GM12878 (cell line): ENCODE results near the gene SLC25A39. TPM values are rescaled to one million over a fixed set of nuclear protein-coding genes. Genes with fewer than 3 reads are reported as not detected.

Source experiments
- EZH2 ChIP-seq: IDR thresholded peaks from 2 replicates; pipeline ENCODE4 v1.6.1; 2012; ENCODE audit warnings: low read depth, mild to moderate bottlenecking, control low read depth, inconsistent platforms, low read length, borderline replicate concordance; ENCODE audit not compliant: control insufficient read depth
- HSF1 ChIP-seq: fragments of 150-350 bp; IDR thresholded peaks from 2 replicates; pipeline ENCODE4 v1.6.1; 2014; ENCODE audit warnings: mild to moderate bottlenecking, low read depth, low read length
- IKZF1 ChIP-seq: fragments of 450-650 bp; conservative IDR thresholded peaks from 2 replicates; pipeline ENCODE4 v1.6.1; 2017; ENCODE audit warnings: antibody characterized with exemption, mild to moderate bottlenecking
- JUNB ChIP-seq: IDR thresholded peaks from 2 replicates; pipeline ENCODE4 v1.6.1; 2016; ENCODE audit warnings: antibody characterized with exemption, mild to moderate bottlenecking
- NFYA ChIP-seq: IDR thresholded peaks from 2 replicates; pipeline ENCODE4 v1.6.1; 2011; ENCODE audit warnings: low read depth, mild to moderate bottlenecking, low read length, improper control_type of control experiment, borderline replicate concordance
- POLR2AphosphoS5 ChIP-seq: IDR thresholded peaks from 2 replicates; pipeline ENCODE4 v1.6.1; 2011; ENCODE audit warnings: mild to moderate bottlenecking, low read length, inconsistent platforms
- RB1 ChIP-seq: fragments of 450-650 bp; formaldehyde crosslinking; IDR thresholded peaks from 2 replicates; pipeline ENCODE4 v1.6.1; 2017; ENCODE audit warnings: mild to moderate bottlenecking, borderline replicate concordance
- RUNX3 ChIP-seq: IDR thresholded peaks from 2 replicates; pipeline ENCODE4 v1.6.1; 2012; ENCODE audit warnings: low read length, inconsistent platforms
- SMC3 ChIP-seq: IDR thresholded peaks from 2 replicates; pipeline ENCODE4 v1.6.1; 2011; ENCODE audit warnings: low read length, improper control_type of control experiment, borderline replicate concordance
- SRF ChIP-seq, 2 experiments: IDR thresholded peaks; 2 replicates each; pipeline ENCODE4 v1.6.1; 2011; ENCODE audit warnings: low read depth in 2 of 2, low read length in 2 of 2, mild to moderate bottlenecking in 1 of 2, moderate library complexity in 1 of 2
- ZBTB40 ChIP-seq: fragments of 450-650 bp; IDR thresholded peaks from 2 replicates; pipeline ENCODE4 v1.6.1; 2016; ENCODE audit warnings: mild to moderate bottlenecking, moderate library complexity, borderline replicate concordance
- ZNF687 ChIP-seq: fragments of 450-650 bp; IDR thresholded peaks from 2 replicates; pipeline ENCODE4 v1.6.1; 2017; ENCODE audit warnings: mild to moderate bottlenecking, moderate library complexity
- ZZZ3 ChIP-seq: IDR thresholded peaks from 2 replicates; pipeline ENCODE4 v1.6.1; 2011; ENCODE audit warnings: low read depth; ENCODE audit not compliant: control insufficient read depth, insufficient read length
- polyA plus RNA-seq, 11 experiments: library from polyadenylated mRNA; depleted of rRNA in 4 of 11; unstranded in 6 of 11; stranded (reverse) in 5 of 11; fragments of >200 nt; fragmentation: Nextera tagmentation in 4 of 11; fragmentation: Illumina TruSeq in 1 of 11; extraction: Ambion mirVana in 4 of 11; extraction: Trizol in 1 of 11; gene quantifications; 1 replicate in 1 of 11; 2 replicates in 10 of 11; pipeline versions ENCODE4 v1.2.1 to v1.2.3, GENCODE V29; 2011 to 2016; ENCODE audit warnings: inconsistent platforms in 2 of 11, missing spikeins in 2 of 11, low read depth in 1 of 11
- total RNA-seq, 4 experiments: library from RNA; depleted of rRNA in 3 of 4; stranded (reverse); fragments of >200 nt in 3 of 4; fragmentation: Illumina TruSeq in 1 of 4; extraction: Trizol in 1 of 4; gene quantifications; 2 replicates each; pipeline versions ENCODE4 v1.2.1 to v1.2.3, GENCODE V29; 2013 to 2021
- TF ChIP-seq, protein P1 (sequence below): fragments of 450-650 bp; IDR thresholded peaks from 2 replicates; pipeline ENCODE4 v1.6.1; 2017; ENCODE audit warnings: low read depth, mild to moderate bottlenecking, moderate library complexity

Gene SLC25A39
- total and polyA plus RNA-seq, 10 of the 15 experiments (the other 5 are each of a cell fraction or from before 2014, with no cell fraction given) = 3.5 to 270 (median 150) TPM

DNA sequence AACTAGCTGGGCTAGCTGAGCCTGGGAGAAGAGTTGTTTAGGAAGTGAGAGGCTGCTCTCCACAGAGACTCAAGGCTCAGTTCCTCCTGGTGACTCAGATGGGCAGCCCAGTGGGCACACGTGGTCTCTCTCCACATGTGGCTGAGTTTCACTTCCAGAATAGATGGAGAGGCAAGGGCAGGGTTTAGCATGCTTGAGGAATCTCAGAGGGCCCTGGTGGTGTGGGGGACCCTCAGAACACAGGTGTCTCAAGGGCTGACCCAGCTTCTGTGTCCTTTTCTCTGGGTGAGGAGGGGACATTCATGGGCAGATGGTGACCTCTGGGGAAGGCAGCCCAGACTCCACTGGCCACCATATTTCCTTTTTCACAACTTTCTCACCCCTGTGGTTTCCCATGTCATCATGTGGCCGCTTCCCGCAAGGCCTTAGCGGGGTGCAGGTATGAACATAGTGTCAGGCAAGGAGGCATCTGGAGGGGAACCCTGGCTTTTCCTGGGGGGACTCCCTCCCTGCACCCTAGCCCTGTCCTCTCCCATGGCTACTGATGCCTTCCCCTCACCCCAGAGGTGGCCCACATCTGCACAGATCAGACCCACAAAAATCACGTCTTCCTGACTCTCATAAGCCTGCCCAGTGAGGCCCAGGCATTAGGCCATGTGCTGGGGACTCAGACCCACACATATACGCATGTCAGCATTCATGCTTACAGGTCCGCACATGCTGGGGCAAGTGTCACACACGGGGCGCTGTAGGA is 23.8 kb upstream of the SLC25A39 start (continued):
- TF ChIP-seq ZBTB40 = no peak
- no peak for TF ChIP-seq ZZZ3
- TF ChIP-seq JUNB = peak; percentile 89
- TF ChIP-seq RB1 = no peak
- peak; percentile 88 for TF ChIP-seq RUNX3
- TF ChIP-seq ZNF687 = peak; percentile 30; the same call in 1 of the 2 replicates
- TF ChIP-seq POLR2AphosphoS5 = peak; percentile 36; the same call in 1 of the 2 replicates
- TF ChIP-seq HSF1 = no peak
- peak in 1 of 2 experiments; percentile 68; a peak in 1 of 4 replicates for TF ChIP-seq SRF (IDR thresholded peaks at IDR 0.05; ENCODE audit: low read depth in 2 of 2, low read length in 2 of 2)
- TF ChIP-seq EZH2 = no peak
- TF ChIP-seq NFYA = no peak
- TF ChIP-seq SMC3 = no peak
- TF ChIP-seq IKZF1 = peak; percentile 97
- TF ChIP-seq, protein P1, sequence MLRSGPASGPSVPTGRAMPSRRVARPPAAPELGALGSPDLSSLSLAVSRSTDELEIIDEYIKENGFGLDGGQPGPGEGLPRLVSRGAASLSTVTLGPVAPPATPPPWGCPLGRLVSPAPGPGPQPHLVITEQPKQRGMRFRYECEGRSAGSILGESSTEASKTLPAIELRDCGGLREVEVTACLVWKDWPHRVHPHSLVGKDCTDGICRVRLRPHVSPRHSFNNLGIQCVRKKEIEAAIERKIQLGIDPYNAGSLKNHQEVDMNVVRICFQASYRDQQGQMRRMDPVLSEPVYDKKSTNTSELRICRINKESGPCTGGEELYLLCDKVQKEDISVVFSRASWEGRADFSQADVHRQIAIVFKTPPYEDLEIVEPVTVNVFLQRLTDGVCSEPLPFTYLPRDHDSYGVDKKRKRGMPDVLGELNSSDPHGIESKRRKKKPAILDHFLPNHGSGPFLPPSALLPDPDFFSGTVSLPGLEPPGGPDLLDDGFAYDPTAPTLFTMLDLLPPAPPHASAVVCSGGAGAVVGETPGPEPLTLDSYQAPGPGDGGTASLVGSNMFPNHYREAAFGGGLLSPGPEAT = peak; percentile 83; the same call in 1 of the 2 replicates
